ENCODE measurements around the gene SSBP3. TPM values are rescaled to one million over a fixed set of nuclear protein-coding genes. Genes with fewer than 3 reads are reported as not detected.
A peak's percentile ranks its signal among the peaks of the same experiment; 100 is the strongest.
"Not testable (repeated sequence)": the region's sequence is repeated elsewhere in the genome, so short reads cannot be mapped to it uniquely, and the experiment has no call there.

SSBP3 gene
- total RNA-seq, 4 donors from 2014 or later: 32.0 to 70.2 (median 60.3) TPM

DNA sequence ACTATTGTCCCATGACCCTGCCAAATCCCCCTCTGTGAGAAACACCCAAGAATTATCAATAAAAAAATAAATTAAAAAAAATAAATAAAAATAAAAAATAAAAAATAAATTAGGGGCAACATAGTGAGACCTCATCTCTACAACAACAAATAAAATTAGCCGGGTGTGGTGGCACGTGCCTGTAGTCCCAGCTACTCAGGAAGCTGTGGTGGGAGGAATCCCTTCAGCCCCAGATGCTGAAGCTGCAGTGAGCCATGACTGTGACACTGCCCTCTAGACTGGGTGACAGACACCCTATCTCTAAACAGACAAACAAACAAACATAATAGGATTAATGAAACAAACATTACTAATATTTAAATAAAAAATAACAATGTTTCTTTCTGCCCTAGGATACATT lies 171.9 kb downstream of the SSBP3 start:
- no peaks in the 10 kb centered on the region for H3K27me3 ChIP-seq
- no peak overlapping the region for H3K27ac ChIP-seq
- H3K4me1 ChIP-seq: peaks cover 0 to 7% (median 0%) of the 10 kb centered on the region in 4 donors
- 85 to 86% methylated on average over 2 of the region's 2 CpGs for WGBS, 2 donors
- no peak overlapping the region for H3K4me3 ChIP-seq
- no peak for DNase-seq (ENCODE audit: low spot score in 2 of 2)
- H3K36me3 ChIP-seq: peaks cover 0 to 49% (median 0%) of the 10 kb centered on the region in 3 donors
- TF ChIP-seq, protein P1, sequence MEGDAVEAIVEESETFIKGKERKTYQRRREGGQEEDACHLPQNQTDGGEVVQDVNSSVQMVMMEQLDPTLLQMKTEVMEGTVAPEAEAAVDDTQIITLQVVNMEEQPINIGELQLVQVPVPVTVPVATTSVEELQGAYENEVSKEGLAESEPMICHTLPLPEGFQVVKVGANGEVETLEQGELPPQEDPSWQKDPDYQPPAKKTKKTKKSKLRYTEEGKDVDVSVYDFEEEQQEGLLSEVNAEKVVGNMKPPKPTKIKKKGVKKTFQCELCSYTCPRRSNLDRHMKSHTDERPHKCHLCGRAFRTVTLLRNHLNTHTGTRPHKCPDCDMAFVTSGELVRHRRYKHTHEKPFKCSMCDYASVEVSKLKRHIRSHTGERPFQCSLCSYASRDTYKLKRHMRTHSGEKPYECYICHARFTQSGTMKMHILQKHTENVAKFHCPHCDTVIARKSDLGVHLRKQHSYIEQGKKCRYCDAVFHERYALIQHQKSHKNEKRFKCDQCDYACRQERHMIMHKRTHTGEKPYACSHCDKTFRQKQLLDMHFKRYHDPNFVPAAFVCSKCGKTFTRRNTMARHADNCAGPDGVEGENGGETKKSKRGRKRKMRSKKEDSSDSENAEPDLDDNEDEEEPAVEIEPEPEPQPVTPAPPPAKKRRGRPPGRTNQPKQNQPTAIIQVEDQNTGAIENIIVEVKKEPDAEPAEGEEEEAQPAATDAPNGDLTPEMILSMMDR (IDR thresholded peaks at IDR 0.05): no peak
- no peak for TF ChIP-seq POLR2A (IDR thresholded peaks at IDR 0.05)
- TF ChIP-seq EP300 (IDR thresholded peaks at IDR 0.05): no peak
- no peaks in the 10 kb centered on the region for H3K9me3 ChIP-seq

- H3K4me3 ChIP-seq; H3K9me3 ChIP-seq; H3K27ac ChIP-seq; H3K27me3 ChIP-seq; DNase-seq (ENCODE audit: low spot score in 2 of 2): not testable (repeated sequence)
- Histone ChIP-seq H3K36me3 (peaks cover 0 to 49% (median 0%) of the 10 kb centered on the region in 3 donors), H3K4me1 (peaks cover 0 to 14% (median under 1%) of the 10 kb centered on the region in 4 donors)
- WGBS, 2 donors: 98% methylated on average over 13 to 16 of the region's 33 CpGs
Observed at GRCh38 chr1:54233196-54233595, 173.0 kb downstream of the SSBP3 start.

DNA sequence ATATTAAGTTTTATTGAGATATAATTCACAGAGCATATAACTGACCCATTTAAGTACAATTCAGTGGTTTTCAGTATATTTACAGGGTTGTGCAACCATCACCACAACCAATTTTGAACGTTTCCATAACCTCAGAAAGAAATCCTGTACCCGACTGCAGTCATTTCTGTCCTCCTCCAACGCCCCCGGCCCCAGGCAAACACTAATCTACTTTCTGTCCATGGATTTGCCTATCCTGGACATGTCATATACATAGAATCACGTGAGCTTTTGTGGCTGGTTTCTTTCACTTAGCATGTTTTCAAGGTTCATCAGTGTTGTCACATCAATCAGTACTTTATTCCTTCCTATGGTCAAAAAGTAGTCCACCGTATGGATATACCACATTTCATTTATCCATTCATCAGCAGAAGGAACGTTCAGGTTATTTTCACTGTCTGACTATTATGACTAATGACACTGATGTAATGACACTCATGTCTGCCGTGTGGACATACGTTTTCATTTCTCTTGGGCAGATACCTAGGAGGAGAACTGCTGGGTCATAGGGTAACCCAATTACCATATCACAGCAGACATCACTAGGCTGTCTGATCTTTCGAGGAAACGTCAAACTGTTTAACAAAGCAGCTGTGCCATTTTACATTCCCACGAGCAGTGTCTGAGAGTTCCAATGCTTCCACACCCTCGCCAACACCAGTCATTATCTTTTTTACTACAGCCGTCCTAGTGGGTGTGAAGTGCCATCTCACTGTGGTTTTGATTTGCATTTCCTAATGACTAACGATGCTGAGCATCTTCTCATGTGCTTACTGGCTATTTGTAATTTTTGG lies 175.5 kb downstream of the SSBP3 start:
- H3K9me3 ChIP-seq: no peaks in the 10 kb centered on the region
- H3K36me3 ChIP-seq: peaks cover 0 to 35% (median 0%) of the 10 kb centered on the region in 3 donors
- TF ChIP-seq POLR2A (IDR thresholded peaks at IDR 0.05) (no peak), EP300 (IDR thresholded peaks at IDR 0.05) (no peak)
- TF ChIP-seq, protein P1 (IDR thresholded peaks at IDR 0.05): no peak
- H3K27ac ChIP-seq: no peak overlapping the region
- 79 to 80% methylated on average over 15 of the region's 15 CpGs for WGBS, 2 donors
- no peak for DNase-seq (ENCODE audit: low spot score in 2 of 2)
- peaks cover 0 to 30% (median 8%) of the 10 kb centered on the region in 4 donors for H3K4me1 ChIP-seq
- H3K27me3 ChIP-seq: no peaks in the 10 kb centered on the region
- H3K4me3 ChIP-seq: no peak overlapping the region

DNA sequence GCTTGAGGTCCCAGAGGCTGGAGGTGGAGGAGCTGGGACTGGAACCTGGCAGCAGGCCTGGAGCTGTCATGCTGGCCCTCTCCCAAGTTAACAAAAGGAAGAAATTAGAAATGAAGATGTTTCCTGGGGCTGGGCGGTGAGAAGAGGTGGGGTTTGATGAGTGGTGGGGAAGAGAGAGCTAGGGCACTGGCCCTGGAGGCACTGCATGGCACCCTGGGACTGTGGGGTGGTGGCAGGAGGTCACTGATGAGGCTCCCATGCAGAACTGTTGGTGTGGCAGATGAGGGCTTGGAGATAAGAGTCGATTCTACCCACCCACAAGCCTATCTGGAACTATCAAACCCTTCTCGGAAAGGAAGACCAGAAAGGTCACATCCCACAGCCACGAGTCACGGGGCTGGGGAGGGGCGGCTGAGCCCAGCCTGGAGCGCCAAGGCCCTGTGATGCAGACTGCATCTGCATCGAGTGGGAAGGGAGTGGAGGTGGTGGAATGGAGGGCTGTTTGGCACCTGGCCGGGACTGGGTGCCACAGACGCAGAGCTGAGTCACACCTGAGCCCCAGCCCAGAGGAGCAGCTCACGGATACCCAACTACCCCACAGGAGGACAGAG lies 176.8 kb downstream of the SSBP3 start:
- TF ChIP-seq, protein P1 (IDR thresholded peaks at IDR 0.05): no peak
- TF ChIP-seq EP300 (IDR thresholded peaks at IDR 0.05) (no peak), POLR2A (IDR thresholded peaks at IDR 0.05) (no peak)
- no peaks in the 10 kb centered on the region for H3K27me3 ChIP-seq
- peaks cover 0 to 30% (median 8%) of the 10 kb centered on the region in 4 donors for H3K4me1 ChIP-seq
- no peak for DNase-seq (ENCODE audit: low spot score in 2 of 2)
- peaks cover 0 to 33% (median 0%) of the 10 kb centered on the region in 3 donors for H3K36me3 ChIP-seq
- H3K4me3 ChIP-seq: no peak overlapping the region
- H3K9me3 ChIP-seq: no peaks in the 10 kb centered on the region
- H3K27ac ChIP-seq: peak overlapping the region in 2 of 4 donors; percentile 34 to 55
- WGBS, 2 donors: 47 to 51% methylated on average over 11 of the region's 11 CpGs

DNA sequence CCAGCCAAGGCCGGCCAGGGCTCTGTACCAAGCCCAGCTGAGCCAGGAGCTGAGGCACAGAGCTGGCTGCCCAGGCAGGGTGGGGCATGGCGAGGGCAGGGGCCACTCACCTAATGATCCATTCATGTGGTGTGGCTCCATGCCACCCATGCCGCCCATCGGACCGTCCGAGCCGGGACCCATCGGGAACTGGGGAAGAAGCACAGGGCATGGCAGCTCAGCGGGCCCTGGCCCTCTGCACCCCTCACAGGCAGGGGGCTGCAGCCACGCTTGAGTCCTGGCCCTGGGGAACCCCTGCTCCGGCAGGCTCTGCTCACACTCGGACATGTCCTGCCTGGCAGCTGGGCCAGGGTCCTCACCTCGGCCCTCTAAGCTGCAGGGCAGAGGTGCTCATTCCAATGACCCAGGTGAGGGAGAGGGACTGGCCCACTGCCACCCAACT lies 177.5 kb downstream of the SSBP3 start:
- peaks cover 0 to 30% (median 8%) of the 10 kb centered on the region in 4 donors for H3K4me1 ChIP-seq
- no peaks in the 10 kb centered on the region for H3K27me3 ChIP-seq
- WGBS, 2 donors: 89% methylated on average over 13 of the region's 13 CpGs; no CpG with 5 or more reads in 1 of the 2 donors
- TF ChIP-seq, protein P1 (IDR thresholded peaks at IDR 0.05): no peak
- no peak for TF ChIP-seq EP300 (IDR thresholded peaks at IDR 0.05)
- TF ChIP-seq POLR2A (IDR thresholded peaks at IDR 0.05): no peak
- peak overlapping the region in 2 of 4 donors; percentile 34 to 55 for H3K27ac ChIP-seq
- DNase-seq (ENCODE audit: low spot score in 2 of 2): no peak
- peaks cover 0 to 36% (median 0%) of the 10 kb centered on the region in 3 donors for H3K36me3 ChIP-seq
- H3K9me3 ChIP-seq: no peaks in the 10 kb centered on the region
- no peak overlapping the region for H3K4me3 ChIP-seq

Measured in tibial nerve (tissue), 4 donors.